HepG2 (cell line): Measurements from ENCODE around the gene DMKN. TPM values are rescaled to one million over a fixed set of nuclear protein-coding genes. Genes with fewer than 3 reads are reported as not detected.

ENCODE experiments used
- GABPA ChIP-seq, 2 experiments: IDR thresholded peaks; 2 replicates each; pipeline ENCODE4 v1.6.1; 2011 to 2016; ENCODE audit warnings: low read depth in 2 of 2, low read length in 1 of 2, missing biosample characterization in 1 of 2, missing genetic modification characterization in 1 of 2
- GATAD1 ChIP-seq: IDR thresholded peaks from 2 replicates; pipeline ENCODE4 v1.6.1; 2016; ENCODE audit warnings: missing genetic modification reagents, missing compliant biosample characterization
- HMG20B ChIP-seq: conservative IDR thresholded peaks from 2 replicates; pipeline ENCODE4 v1.6.1; 2016; ENCODE audit warnings: missing genetic modification reagents, missing compliant biosample characterization
- KLF11 ChIP-seq: IDR thresholded peaks from 2 replicates; pipeline ENCODE4 v1.6.1; 2016; ENCODE audit warnings: missing compliant biosample characterization
- KMT2A ChIP-seq: sonication (generic); formaldehyde crosslinking; IDR thresholded peaks from 2 replicates; pipeline ENCODE4 v1.4.0; 2020; ENCODE audit warnings: missing genetic modification reagents
- NCOR1 ChIP-seq: fragments of 200-600 bp; sonication (generic); IDR thresholded peaks from 2 replicates; pipeline ENCODE4 v1.7.0; 2017; ENCODE audit warnings: antibody characterized with exemption, low read length, borderline replicate concordance
- SRY ChIP-seq: sonication (generic); formaldehyde crosslinking; IDR thresholded peaks from 2 replicates; pipeline ENCODE4 v1.8.0; 2022; ENCODE audit warnings: mild to moderate bottlenecking, missing genetic modification reagents
- SUZ12 ChIP-seq: fragments of 150-350 bp; IDR thresholded peaks from 2 replicates; pipeline ENCODE4 v1.6.1; 2014; ENCODE audit warnings: low read depth, low read length
- ZBTB8A ChIP-seq: sonication (generic); formaldehyde crosslinking; IDR thresholded peaks from 2 replicates; pipeline ENCODE4 v1.4.0; 2020; ENCODE audit warnings: mild to moderate bottlenecking, low read depth, missing genetic modification reagents, borderline replicate concordance
- ZFP62 ChIP-seq: sonication (generic); formaldehyde crosslinking; IDR thresholded peaks from 2 replicates; pipeline ENCODE4 v1.4.0; 2020; ENCODE audit warnings: missing genetic modification reagents
- ZNF12 ChIP-seq: sonication (generic); formaldehyde crosslinking; IDR thresholded peaks from 2 replicates; pipeline ENCODE4 v1.5.0; 2020; ENCODE audit warnings: missing genetic modification reagents
- ZNF121 ChIP-seq: sonication (generic); formaldehyde crosslinking; IDR thresholded peaks from 2 replicates; pipeline ENCODE4 v1.5.0; 2020; ENCODE audit warnings: mild to moderate bottlenecking, missing genetic modification reagents
- ZNF224 ChIP-seq: sonication (generic); formaldehyde crosslinking; IDR thresholded peaks from 2 replicates; pipeline ENCODE4 v1.5.0; 2020; ENCODE audit warnings: mild to moderate bottlenecking, missing genetic modification reagents
- ZNF260 ChIP-seq: sonication (generic); formaldehyde crosslinking; IDR thresholded peaks from 2 replicates; pipeline ENCODE4 v1.4.0; 2020; ENCODE audit warnings: missing genetic modification reagents, low read depth, mild to moderate bottlenecking, borderline replicate concordance
- ZNF563 ChIP-seq: sonication (generic); formaldehyde crosslinking; IDR thresholded peaks from 2 replicates; pipeline ENCODE4 v1.8.0; 2022; ENCODE audit warnings: mild to moderate bottlenecking, moderate library complexity, missing genetic modification reagents
- ZNF629 ChIP-seq: sonication (generic); formaldehyde crosslinking; conservative IDR thresholded peaks from 2 replicates; pipeline ENCODE4 v1.5.0; 2020; ENCODE audit warnings: missing genetic modification reagents
- ZNF674 ChIP-seq: sonication (generic); formaldehyde crosslinking; IDR thresholded peaks from 2 replicates; pipeline ENCODE4 v1.5.0; 2020; ENCODE audit warnings: low read depth, mild to moderate bottlenecking, missing genetic modification reagents
- polyA plus RNA-seq, 8 experiments: library from polyadenylated mRNA; depleted of rRNA in 3 of 8; stranded (reverse) in 7 of 8; unstranded in 1 of 8; fragments of >200 nt; fragmentation: Illumina TruSeq in 4 of 8; extraction: Trizol in 4 of 8; gene quantifications; 2 replicates each; pipeline versions ENCODE4 v1.2.1 to v1.2.3, GENCODE V29; 2011 to 2016; ENCODE audit warnings: low read depth in 4 of 8, missing spikeins in 1 of 8, mixed read lengths in 1 of 8; ENCODE audit not compliant: insufficient read depth in 1 of 8
- total RNA-seq, 5 experiments: library from RNA; depleted of rRNA; stranded (reverse); fragments of >200 nt; fragmentation: Illumina TruSeq; extraction: Trizol; gene quantifications; 2 replicates each; pipeline ENCODE4 v1.2.3, GENCODE V29; 2016; ENCODE audit warnings: low read depth in 1 of 5
- TF ChIP-seq, protein P1 (sequence below): conservative IDR thresholded peaks from 2 replicates; pipeline ENCODE4 v1.6.1; 2018; ENCODE audit warnings: missing genetic modification reagents
- TF ChIP-seq, protein P2 (sequence below): sonication (generic); formaldehyde crosslinking; IDR thresholded peaks from 2 replicates; pipeline ENCODE4 v1.4.0; 2020; ENCODE audit warnings: missing genetic modification reagents
- TF ChIP-seq, protein P3 (sequence below): sonication (generic); formaldehyde crosslinking; IDR thresholded peaks from 2 replicates; pipeline ENCODE4 v1.4.0; 2020; ENCODE audit warnings: mild to moderate bottlenecking, missing genetic modification reagents
- TF ChIP-seq, protein P4 (sequence below): sonication (generic); formaldehyde crosslinking; IDR thresholded peaks from 2 replicates; pipeline ENCODE4 v1.4.0; 2020; ENCODE audit warnings: mild to moderate bottlenecking, low read depth, missing genetic modification reagents
- TF ChIP-seq, protein P5 (sequence below): sonication (generic); formaldehyde crosslinking; IDR thresholded peaks from 2 replicates; pipeline ENCODE4 v1.4.0; 2020; ENCODE audit warnings: missing genetic modification reagents, borderline replicate concordance

DMKN gene
- total and polyA plus RNA-seq, 2 of the 13 experiments (the other 11 are each of a cell fraction or from before 2014, with no cell fraction given) = 50.8 to 57.1 TPM

DNA sequence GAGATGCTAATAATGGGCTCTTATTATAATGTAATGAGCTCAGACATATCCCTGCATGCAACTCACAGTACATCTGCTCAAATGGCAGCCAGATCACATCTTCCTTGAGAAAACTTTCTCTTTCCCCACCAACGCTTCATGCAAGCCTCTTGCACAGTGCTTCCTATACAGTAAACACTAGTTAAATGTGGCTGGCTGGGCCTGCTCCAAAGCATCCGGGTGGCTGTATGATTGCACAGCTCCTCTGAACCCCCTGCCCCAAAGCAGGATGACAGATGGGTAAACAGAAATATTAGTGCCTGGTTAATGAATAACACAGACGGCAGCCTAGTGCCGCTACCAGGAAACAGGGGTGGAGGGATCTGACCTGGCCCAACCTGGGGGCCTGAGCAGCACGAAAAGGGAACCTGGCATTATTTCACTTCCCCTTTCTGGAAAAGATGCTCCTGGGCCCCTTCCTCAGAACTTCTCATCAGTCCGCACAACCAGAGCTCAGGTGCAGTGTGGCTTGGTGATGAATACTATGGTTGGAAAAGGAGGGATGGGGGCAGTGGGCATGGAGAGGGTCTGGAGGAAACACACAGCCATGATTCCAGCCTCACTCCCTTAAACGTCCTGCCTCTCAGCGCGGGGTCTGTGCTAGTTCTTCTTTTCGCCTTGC, 54.6 kb downstream of the DMKN start (continued):
- TF ChIP-seq, protein P1, sequence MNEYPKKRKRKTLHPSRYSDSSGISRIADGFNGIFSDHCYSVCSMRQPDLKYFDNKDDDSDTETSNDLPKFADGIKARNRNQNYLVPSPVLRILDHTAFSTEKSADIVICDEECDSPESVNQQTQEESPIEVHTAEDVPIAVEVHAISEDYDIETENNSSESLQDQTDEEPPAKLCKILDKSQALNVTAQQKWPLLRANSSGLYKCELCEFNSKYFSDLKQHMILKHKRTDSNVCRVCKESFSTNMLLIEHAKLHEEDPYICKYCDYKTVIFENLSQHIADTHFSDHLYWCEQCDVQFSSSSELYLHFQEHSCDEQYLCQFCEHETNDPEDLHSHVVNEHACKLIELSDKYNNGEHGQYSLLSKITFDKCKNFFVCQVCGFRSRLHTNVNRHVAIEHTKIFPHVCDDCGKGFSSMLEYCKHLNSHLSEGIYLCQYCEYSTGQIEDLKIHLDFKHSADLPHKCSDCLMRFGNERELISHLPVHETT (CRISPR knock-in tag) = no peak
- TF ChIP-seq ZNF121 (CRISPR knock-in tag) = peak; percentile 93
- no peak for TF ChIP-seq HMG20B (CRISPR knock-in tag)
- no peak for TF ChIP-seq SUZ12
- no peak for TF ChIP-seq KMT2A (CRISPR knock-in tag)
- TF ChIP-seq ZNF224 (CRISPR knock-in tag) = no peak
- no peak for TF ChIP-seq GATAD1 (CRISPR knock-in tag)
- no peak for TF ChIP-seq ZNF12
- no peak for TF ChIP-seq KLF11 (CRISPR knock-in tag)
- TF ChIP-seq ZNF563 = no peak
- TF ChIP-seq, protein P2, sequence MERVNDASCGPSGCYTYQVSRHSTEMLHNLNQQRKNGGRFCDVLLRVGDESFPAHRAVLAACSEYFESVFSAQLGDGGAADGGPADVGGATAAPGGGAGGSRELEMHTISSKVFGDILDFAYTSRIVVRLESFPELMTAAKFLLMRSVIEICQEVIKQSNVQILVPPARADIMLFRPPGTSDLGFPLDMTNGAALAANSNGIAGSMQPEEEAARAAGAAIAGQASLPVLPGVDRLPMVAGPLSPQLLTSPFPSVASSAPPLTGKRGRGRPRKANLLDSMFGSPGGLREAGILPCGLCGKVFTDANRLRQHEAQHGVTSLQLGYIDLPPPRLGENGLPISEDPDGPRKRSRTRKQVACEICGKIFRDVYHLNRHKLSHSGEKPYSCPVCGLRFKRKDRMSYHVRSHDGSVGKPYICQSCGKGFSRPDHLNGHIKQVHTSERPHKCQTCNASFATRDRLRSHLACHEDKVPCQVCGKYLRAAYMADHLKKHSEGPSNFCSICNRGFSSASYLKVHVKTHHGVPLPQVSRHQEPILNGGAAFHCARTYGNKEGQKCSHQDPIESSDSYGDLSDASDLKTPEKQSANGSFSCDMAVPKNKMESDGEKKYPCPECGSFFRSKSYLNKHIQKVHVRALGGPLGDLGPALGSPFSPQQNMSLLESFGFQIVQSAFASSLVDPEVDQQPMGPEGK (CRISPR knock-in tag) = peak; percentile 89
- no peak for TF ChIP-seq GABPA (IDR thresholded peaks at IDR 0.05; ENCODE audit: low read depth, low read length)
- no peak for TF ChIP-seq GABPA (CRISPR knock-in tag; IDR thresholded peaks at IDR 0.05; ENCODE audit: low read depth)
- TF ChIP-seq ZNF260 (CRISPR knock-in tag) = no peak
- TF ChIP-seq ZFP62 (CRISPR knock-in tag) = no peak
- no peak; the same call in 1 of the 2 replicates for TF ChIP-seq NCOR1
- TF ChIP-seq, protein P3, sequence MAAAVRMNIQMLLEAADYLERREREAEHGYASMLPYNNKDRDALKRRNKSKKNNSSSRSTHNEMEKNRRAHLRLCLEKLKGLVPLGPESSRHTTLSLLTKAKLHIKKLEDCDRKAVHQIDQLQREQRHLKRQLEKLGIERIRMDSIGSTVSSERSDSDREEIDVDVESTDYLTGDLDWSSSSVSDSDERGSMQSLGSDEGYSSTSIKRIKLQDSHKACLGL (CRISPR knock-in tag) = no peak
- TF ChIP-seq ZNF629 (CRISPR knock-in tag) = no peak
- TF ChIP-seq, protein P4, sequence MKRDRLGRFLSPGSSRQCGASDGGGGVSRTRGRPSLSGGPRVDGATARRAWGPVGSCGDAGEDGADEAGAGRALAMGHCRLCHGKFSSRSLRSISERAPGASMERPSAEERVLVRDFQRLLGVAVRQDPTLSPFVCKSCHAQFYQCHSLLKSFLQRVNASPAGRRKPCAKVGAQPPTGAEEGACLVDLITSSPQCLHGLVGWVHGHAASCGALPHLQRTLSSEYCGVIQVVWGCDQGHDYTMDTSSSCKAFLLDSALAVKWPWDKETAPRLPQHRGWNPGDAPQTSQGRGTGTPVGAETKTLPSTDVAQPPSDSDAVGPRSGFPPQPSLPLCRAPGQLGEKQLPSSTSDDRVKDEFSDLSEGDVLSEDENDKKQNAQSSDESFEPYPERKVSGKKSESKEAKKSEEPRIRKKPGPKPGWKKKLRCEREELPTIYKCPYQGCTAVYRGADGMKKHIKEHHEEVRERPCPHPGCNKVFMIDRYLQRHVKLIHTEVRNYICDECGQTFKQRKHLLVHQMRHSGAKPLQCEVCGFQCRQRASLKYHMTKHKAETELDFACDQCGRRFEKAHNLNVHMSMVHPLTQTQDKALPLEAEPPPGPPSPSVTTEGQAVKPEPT (CRISPR knock-in tag) = 0 out of 2 replicates have a peak, but pooled peaks have one; percentile 66
- TF ChIP-seq ZNF674 (CRISPR knock-in tag) = no peak
- no peak for TF ChIP-seq ZBTB8A (CRISPR knock-in tag)
- no peak for TF ChIP-seq SRY (CRISPR knock-in tag)
- TF ChIP-seq, protein P5, sequence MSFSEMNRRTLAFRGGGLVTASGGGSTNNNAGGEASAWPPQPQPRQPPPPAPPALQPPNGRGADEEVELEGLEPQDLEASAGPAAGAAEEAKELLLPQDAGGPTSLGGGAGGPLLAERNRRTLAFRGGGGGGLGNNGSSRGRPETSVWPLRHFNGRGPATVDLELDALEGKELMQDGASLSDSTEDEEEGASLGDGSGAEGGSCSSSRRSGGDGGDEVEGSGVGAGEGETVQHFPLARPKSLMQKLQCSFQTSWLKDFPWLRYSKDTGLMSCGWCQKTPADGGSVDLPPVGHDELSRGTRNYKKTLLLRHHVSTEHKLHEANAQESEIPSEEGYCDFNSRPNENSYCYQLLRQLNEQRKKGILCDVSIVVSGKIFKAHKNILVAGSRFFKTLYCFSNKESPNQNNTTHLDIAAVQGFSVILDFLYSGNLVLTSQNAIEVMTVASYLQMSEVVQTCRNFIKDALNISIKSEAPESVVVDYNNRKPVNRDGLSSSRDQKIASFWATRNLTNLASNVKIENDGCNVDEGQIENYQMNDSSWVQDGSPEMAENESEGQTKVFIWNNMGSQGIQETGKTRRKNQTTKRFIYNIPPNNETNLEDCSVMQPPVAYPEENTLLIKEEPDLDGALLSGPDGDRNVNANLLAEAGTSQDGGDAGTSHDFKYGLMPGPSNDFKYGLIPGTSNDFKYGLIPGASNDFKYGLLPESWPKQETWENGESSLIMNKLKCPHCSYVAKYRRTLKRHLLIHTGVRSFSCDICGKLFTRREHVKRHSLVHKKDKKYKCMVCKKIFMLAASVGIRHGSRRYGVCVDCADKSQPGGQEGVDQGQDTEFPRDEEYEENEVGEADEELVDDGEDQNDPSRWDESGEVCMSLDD (CRISPR knock-in tag) = peak; percentile 54; the same call in 1 of the 2 replicates
